Immature natural killer cell (primary cell): Measurements from ENCODE around the gene CLUH. TPM values are rescaled to one million over a fixed set of nuclear protein-coding genes. Genes with fewer than 3 reads are reported as not detected.
"Not testable (repeated sequence)": the region's sequence is repeated elsewhere in the genome, so short reads cannot be mapped to it uniquely, and the experiment has no call there.

Experiments used
- DNase-seq, 3 donors: peaks; one replicate each; pipeline ENCODE4 v3.0.0; 2022; ENCODE audit warnings: mixed read lengths in 1 of 3
- H3K27ac Mint-ChIP-seq, 6 donors: one replicate each; pipeline ENCODE4 v1.8.0; 2020; ENCODE audit warnings: mixed read lengths in 6 of 6, mild to moderate bottlenecking in 5 of 6, inconsistent platforms in 4 of 6, moderate library complexity in 3 of 6
- H3K27me3 Mint-ChIP-seq, 3 donors: one replicate each; pipeline ENCODE4 v1.8.0; 2020 to 2021; ENCODE audit warnings: low read depth in 3 of 3, mild to moderate bottlenecking in 3 of 3, mixed read lengths in 3 of 3, moderate library complexity in 3 of 3, inconsistent platforms in 1 of 3
- H3K36me3 Mint-ChIP-seq, 3 donors: one replicate each; pipeline ENCODE4 v1.8.0; 2020; ENCODE audit warnings: mixed read lengths in 3 of 3, inconsistent platforms in 2 of 3, mild to moderate bottlenecking in 2 of 3
- H3K4me1 Mint-ChIP-seq, 2 donors: one replicate each; pipeline ENCODE4 v1.8.0; 2020; ENCODE audit warnings: inconsistent platforms in 2 of 2, mild to moderate bottlenecking in 2 of 2, mixed read lengths in 2 of 2, moderate library complexity in 1 of 2
- H3K4me3 Mint-ChIP-seq, 5 donors: one replicate each; pipeline ENCODE4 v1.8.0; 2020; ENCODE audit warnings: mild to moderate bottlenecking in 5 of 5, mixed read lengths in 5 of 5, inconsistent platforms in 3 of 5, moderate library complexity in 3 of 5
- H3K9me3 Mint-ChIP-seq, 6 donors: one replicate each; pipeline ENCODE4 v1.8.0; 2020; ENCODE audit warnings: mild to moderate bottlenecking in 6 of 6, mixed read lengths in 6 of 6, inconsistent platforms in 4 of 6, moderate library complexity in 3 of 6
- polyA plus RNA-seq, 3 donors: library from polyadenylated mRNA; unstranded; fragments of 300-500 nt; fragmentation: Illumina TruSeq; gene quantifications; one replicate each; pipeline ENCODE4 v1.2.3, GENCODE V29; 2021

CLUH gene
- polyA plus RNA-seq, 3 donors from 2014 or later: 4.6 to 11.6 (median 7.4) TPM

- H3K9me3 Mint-ChIP-seq: no peaks in the 10 kb centered on the region
- peaks cover 0 to 8% (median 3%) of the 10 kb centered on the region in 3 donors for H3K27me3 Mint-ChIP-seq
- H3K4me3 Mint-ChIP-seq: no peak overlapping the region
- H3K4me1 Mint-ChIP-seq: no peaks in the 10 kb centered on the region
- H3K36me3 Mint-ChIP-seq: peaks cover 25 to 30% (median 26%) of the 10 kb centered on the region in 3 donors
- DNase-seq: no peak
- no peak overlapping the region for H3K27ac Mint-ChIP-seq
Observed at GRCh38 chr17:2681650-2682049, 29.9 kb downstream of the CLUH start.

- no peaks in the 10 kb centered on the region for H3K9me3 Mint-ChIP-seq
- H3K27me3 Mint-ChIP-seq: peaks cover 0 to 10% (median 3%) of the 10 kb centered on the region in 3 donors
- no peak overlapping the region for H3K4me3 Mint-ChIP-seq
- DNase-seq: no peak
- H3K36me3 Mint-ChIP-seq: peaks cover 25 to 33% (median 26%) of the 10 kb centered on the region in 3 donors
- peak overlapping the region in 2 of 6 donors; percentile 10 to 41 for H3K27ac Mint-ChIP-seq
- H3K4me1 Mint-ChIP-seq: no peaks in the 10 kb centered on the region
Observed at GRCh38 chr17:2680961-2681360, 30.6 kb downstream of the CLUH start.

GRCh38 chr17:2679247-2679646 lies 32.3 kb downstream of the CLUH start:
- H3K4me1 Mint-ChIP-seq, H3K4me3 Mint-ChIP-seq, DNase-seq, H3K9me3 Mint-ChIP-seq: not testable (repeated sequence)
- H3K36me3 Mint-ChIP-seq: peaks cover 29 to 37% (median 30%) of the 10 kb centered on the region in 3 donors
- H3K27me3 Mint-ChIP-seq: peaks cover 0 to 10% (median 3%) of the 10 kb centered on the region in 3 donors
- H3K27ac Mint-ChIP-seq: peak overlapping the region in 2 of 6 donors; percentile 0 to 16

GRCh38 chr17:2672026-2672425 lies 39.5 kb downstream of the CLUH start:
- Mint-ChIP-seq H3K4me3 (no peak overlapping the region), H3K27me3 (peaks cover 0 to 2% (median 0%) of the 10 kb centered on the region in 3 donors), H3K36me3 (peaks cover 12 to 48% (median 14%) of the 10 kb centered on the region in 3 donors), H3K27ac (peak overlapping the region in 1 of 6 donors; percentile 14), H3K4me1 (peaks cover 2 to 7% of the 10 kb centered on the region in 2 donors), H3K9me3 (no peaks in the 10 kb centered on the region)
- no peak for DNase-seq

GRCh38 chr17:2660410-2660809 lies 51.2 kb downstream of the CLUH start:
- H3K4me1 Mint-ChIP-seq: peaks cover 62 to 80% of the 10 kb centered on the region in 2 donors
- peak overlapping the region in 5 of 6 donors; percentile 17 to 86 (median 54) for H3K27ac Mint-ChIP-seq
- not testable (repeated sequence) for H3K27me3 Mint-ChIP-seq, H3K4me3 Mint-ChIP-seq, H3K36me3 Mint-ChIP-seq, H3K9me3 Mint-ChIP-seq, DNase-seq

- DNase-seq, H3K9me3 Mint-ChIP-seq, H3K27ac Mint-ChIP-seq, H3K27me3 Mint-ChIP-seq, H3K36me3 Mint-ChIP-seq, H3K4me3 Mint-ChIP-seq: not testable (repeated sequence)
- peaks cover 65 to 80% of the 10 kb centered on the region in 2 donors for H3K4me1 Mint-ChIP-seq
Observed at GRCh38 chr17:2659337-2659736, 52.2 kb downstream of the CLUH start.

GRCh38 chr17:2656283-2656682 lies 55.3 kb downstream of the CLUH start:
- Mint-ChIP-seq H3K4me1 (peaks cover 53 to 57% of the 10 kb centered on the region in 2 donors), H3K36me3 (peaks cover 3 to 18% (median 13%) of the 10 kb centered on the region in 3 donors), H3K4me3 (peak overlapping the region in 3 of 5 donors; percentile 5 to 33 (median 28)), H3K27me3 (peaks cover 0 to 5% (median 2%) of the 10 kb centered on the region in 3 donors), H3K9me3 (no peaks in the 10 kb centered on the region), H3K27ac (peak overlapping the region; percentile 81 to 95 (median 88))
- DNase-seq: no peak

GRCh38 chr17:2655546-2655945 lies 56.0 kb downstream of the CLUH start:
- Mint-ChIP-seq H3K9me3 (no peaks in the 10 kb centered on the region), H3K4me3 (peak overlapping the region in 4 of 5 donors; percentile 4 to 79 (median 30)), H3K36me3 (peaks cover 3 to 20% (median 13%) of the 10 kb centered on the region in 3 donors), H3K4me1 (peaks cover 49 to 55% of the 10 kb centered on the region in 2 donors), H3K27ac (peak overlapping the region; percentile 81 to 95 (median 88)), H3K27me3 (peaks cover 0 to 5% (median 2%) of the 10 kb centered on the region in 3 donors)
- peak; percentile 63 to 68 (median 64) for DNase-seq

- H3K27ac Mint-ChIP-seq: peak overlapping the region in 5 of 6 donors; percentile 29 to 89 (median 66)
- not testable (repeated sequence) for H3K9me3 Mint-ChIP-seq, DNase-seq, H3K27me3 Mint-ChIP-seq, H3K4me3 Mint-ChIP-seq
- peaks cover 0 to 20% (median 13%) of the 10 kb centered on the region in 3 donors for H3K36me3 Mint-ChIP-seq
- H3K4me1 Mint-ChIP-seq: peaks cover 32 to 37% of the 10 kb centered on the region in 2 donors
Observed at GRCh38 chr17:2652911-2653310, 58.7 kb downstream of the CLUH start.

- Mint-ChIP-seq H3K27me3 (peaks cover 0 to 3% (median 2%) of the 10 kb centered on the region in 3 donors), H3K4me3 (no peak overlapping the region), H3K36me3 (peaks cover 0 to 24% (median 16%) of the 10 kb centered on the region in 3 donors), H3K9me3 (no peaks in the 10 kb centered on the region), H3K4me1 (peaks cover 5 to 18% of the 10 kb centered on the region in 2 donors), H3K27ac (peak overlapping the region in 2 of 6 donors; percentile 7 to 53)
- no peak for DNase-seq
Observed at GRCh38 chr17:2649191-2649590, 62.4 kb downstream of the CLUH start.

- Mint-ChIP-seq H3K27me3 (peaks cover 0 to 3% (median 3%) of the 10 kb centered on the region in 3 donors), H3K4me1 (peaks cover 8 to 18% of the 10 kb centered on the region in 2 donors), H3K4me3 (no peak overlapping the region), H3K9me3 (no peaks in the 10 kb centered on the region), H3K27ac (no peak overlapping the region), H3K36me3 (peaks cover 0 to 18% (median 15%) of the 10 kb centered on the region in 3 donors)
- DNase-seq: no peak
Observed at GRCh38 chr17:2647957-2648356, 63.6 kb downstream of the CLUH start.

GRCh38 chr17:2644971-2645370 lies 66.6 kb downstream of the CLUH start:
- H3K27ac Mint-ChIP-seq: peak overlapping the region in 1 of 6 donors; percentile 7
- peaks cover 20 to 41% of the 10 kb centered on the region in 2 donors for H3K4me1 Mint-ChIP-seq
- no peaks in the 10 kb centered on the region for H3K9me3 Mint-ChIP-seq
- peaks cover 0 to 3% (median 1%) of the 10 kb centered on the region in 3 donors for H3K27me3 Mint-ChIP-seq
- no peak overlapping the region for H3K4me3 Mint-ChIP-seq
- H3K36me3 Mint-ChIP-seq: peaks cover 0 to 16% (median 3%) of the 10 kb centered on the region in 3 donors
- no peak for DNase-seq
